CD4-positive, alpha-beta T cell treated with Interleukin-6 at 100 ng/mL for 8 hours (primary cell): ENCODE data around the gene HDAC5.
A peak's percentile ranks its signal among the peaks of the same experiment; 100 is the strongest.
"Not testable (repeated sequence)": the region's sequence is repeated elsewhere in the genome, so short reads cannot be mapped to it uniquely, and the experiment has no call there.

Source experiments
- DNase-seq: peaks from one replicate; pipeline ENCODE4 v3.0.0-alpha.2; 2020; ENCODE audit warnings: mixed read lengths, low spot score

The HDAC5 gene

GRCh38 chr17:44123356-44124117 lies at the start of gene HDAC5:
Gene HDAC5 (minus strand): TSS chr17:44123641. CDS start chr17:44117515, 6,126 bp downstream.
- DNase-seq, result peak; percentile 97

DNA sequence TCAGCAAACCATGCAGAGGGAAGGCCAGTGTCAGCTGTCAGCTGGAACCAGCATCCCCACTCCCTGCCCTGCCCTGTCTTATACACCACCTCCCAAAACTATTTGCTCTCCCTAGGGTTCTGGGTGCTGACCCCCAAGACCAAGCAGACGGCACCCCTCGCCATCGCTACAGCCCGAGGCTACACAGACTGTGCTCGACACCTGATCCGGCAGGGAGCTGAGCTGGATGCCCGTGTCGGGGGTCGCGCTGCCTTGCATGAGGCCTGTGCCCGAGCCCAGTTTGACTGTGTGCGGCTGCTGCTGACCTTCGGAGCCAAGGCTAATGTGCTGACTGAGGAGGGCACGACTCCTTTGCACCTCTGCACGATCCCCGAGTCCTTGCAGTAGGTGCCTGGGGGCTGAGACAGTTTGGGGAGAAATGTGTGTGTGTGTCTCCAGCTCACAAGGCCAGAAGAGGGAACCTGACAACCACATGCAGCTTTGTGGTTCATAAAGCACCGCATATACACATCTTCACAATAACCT lies 48.6 kb upstream of the HDAC5 start:
- DNase-seq, result no peak

DNA sequence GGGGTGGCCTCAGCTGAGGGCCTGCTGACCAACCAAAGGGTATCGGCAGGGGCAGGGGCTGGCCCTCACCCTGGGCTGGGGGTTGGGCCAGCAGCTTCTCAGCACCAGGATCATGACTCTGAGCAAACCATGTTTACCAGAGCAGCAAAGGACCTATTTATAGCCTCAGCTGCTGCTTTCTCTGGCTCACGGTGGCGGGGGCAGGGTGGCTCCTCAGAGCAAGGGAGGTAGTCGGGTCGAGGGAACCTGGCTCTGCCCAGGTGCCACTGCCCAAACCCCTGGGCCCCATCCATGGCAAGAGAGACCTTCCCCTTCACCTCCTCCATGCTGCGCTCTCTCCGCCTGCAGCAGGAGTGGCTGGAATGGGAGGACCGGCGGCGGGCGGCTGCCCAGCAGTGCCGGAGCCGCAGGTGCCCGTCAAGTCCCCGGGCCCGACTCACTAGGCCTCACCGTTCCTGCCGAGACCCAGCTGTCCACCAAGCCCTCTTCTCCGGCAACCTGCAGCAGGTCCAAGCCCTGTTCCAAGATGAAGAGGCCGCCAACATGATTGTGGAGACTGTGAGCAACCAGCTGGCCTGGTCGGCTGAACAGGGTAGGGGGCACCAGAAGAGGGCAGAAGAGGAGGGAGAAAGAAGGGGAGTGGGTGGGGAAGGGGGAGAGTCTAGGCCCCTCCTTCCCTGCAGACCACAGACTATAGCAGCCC lies 47.2 kb upstream of the HDAC5 start, which contains the start of gene ASB16:
TSS of gene ASB16 (plus strand) at position 206 of the 703 bp plus-strand sequence. CDS start at position 292, 86 bp downstream.
- no peak for DNase-seq

GRCh38 chr17:44170135-44170498 lies 46.7 kb upstream of the HDAC5 start:
- no peak for DNase-seq

DNA sequence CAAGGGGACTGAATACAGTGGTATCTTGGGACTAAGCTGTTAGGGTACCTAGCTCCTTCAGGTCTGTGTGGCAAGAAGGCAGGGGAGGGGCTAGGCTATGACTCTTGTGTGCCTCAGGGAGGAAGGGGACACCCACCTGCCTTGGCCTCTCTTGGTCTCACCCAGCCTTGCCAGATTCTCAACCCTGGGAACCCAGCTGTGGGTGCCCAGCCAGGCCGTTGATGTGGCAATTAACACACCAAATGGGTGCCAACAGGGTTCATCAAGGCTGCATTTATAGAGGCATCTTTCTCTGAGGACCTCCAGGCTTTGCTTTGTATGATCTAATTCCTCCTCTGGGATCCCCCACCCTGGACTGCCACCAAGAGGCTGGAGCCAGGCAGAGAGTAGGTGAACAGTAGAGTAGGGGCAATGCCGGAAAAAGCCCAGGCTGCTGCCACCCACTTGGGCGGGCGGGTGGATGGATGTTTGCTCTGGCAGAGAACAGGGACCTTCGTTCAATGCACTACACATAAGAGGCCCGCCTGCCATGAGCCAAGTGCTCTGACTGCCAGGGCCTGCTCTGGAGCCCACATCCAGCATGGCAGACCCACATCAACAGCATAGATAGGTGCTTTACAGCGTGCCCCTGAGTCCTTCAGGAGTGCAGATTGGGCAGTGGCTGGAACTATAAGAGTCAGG lies 43.9 kb upstream of the HDAC5 start:
- no peak for DNase-seq

DNA sequence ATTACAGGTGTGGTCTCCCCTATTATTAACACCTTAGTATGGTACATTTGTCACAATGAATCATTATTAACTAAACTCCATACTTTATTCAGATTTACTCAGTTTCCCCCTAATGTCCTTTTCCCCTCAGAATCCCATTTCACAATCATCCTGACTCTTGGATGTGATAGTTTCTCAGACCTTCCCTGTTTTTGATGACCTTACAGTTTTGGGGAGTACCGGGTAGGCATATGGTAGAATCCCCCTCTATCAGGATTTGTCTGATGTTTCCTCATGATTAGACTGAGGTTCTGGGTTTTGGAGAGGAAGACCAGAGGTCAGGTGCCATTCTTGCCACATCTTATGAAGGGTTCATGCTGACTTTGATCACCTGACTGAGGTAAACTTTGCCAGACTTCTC lies 41.0 kb upstream of the HDAC5 start:
- DNase-seq, result no peak

DNA sequence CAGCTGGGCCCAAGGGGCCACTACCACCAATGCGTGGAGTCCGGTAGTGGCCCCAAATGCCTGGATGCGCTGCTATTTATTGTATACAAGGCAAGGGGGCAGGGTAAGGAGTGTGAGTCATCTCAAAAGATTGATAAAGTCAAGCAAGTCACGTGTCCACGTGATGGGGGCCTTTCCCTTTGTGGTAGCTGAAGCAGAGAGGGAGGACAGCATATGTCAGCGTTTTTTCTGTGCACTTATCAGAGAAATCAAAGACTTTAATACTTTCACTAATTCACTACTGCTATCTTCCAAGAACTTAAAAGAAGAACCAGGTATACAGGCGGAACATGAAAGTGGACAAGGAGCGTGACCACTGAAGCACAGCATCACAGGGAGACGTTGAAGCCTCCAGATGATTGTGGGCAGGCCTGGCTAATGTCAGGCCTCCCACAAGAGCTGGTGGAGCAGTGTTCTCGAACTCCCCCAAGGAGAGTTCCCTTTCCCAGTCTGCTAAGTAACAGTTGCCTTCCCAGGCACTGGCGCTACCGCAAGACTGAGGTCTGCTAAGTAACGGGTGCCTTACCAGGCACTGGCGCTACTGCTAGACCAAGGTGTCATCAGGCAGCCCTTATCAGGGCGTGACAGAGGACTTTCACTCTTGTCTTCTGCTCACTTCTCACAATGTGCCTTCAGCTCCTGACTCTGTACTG lies 36.2 kb upstream of the HDAC5 start:
- peak; percentile 36 for DNase-seq

- no peak for DNase-seq
These were observed 32.0 kb upstream of the HDAC5 start for GRCh38 chr17:44155488-44155887.

GRCh38 chr17:44152875-44153274 lies 29.4 kb upstream of the HDAC5 start:
- DNase-seq, result no peak

DNA sequence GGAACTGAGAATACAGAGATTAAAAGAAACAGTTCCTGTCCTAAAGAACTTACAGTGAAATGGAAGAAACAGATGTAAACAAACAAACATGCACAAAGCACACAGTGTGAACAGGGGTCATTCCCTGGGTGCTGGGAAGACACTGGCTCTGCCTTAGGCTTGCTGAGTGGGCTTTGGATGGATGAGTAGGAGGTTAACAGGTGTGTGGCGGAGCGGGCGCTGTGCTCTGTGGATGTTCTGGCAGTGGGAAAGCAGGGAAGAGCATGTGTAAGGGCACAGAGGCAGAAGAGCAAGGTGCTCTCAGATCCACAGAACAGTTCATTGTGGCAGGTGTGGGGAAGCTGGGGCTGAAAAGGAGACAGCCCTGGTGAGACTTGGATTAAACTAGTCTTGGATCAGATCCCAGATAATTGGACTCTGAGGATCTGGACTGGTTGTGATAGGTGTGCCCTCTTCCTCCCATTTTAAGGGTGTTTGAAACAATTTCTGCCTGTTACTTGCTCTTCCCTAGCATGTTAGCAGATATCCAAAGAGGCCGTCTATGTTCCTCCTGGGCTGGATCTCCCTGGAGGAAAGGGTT lies 26.4 kb upstream of the HDAC5 start:
- no peak for DNase-seq

- not testable (repeated sequence) for DNase-seq
These were observed 25.6 kb upstream of the HDAC5 start for GRCh38 chr17:44149066-44149465.

GRCh38 chr17:44147812-44148211 lies 24.4 kb upstream of the HDAC5 start:
- no peak for DNase-seq

DNA sequence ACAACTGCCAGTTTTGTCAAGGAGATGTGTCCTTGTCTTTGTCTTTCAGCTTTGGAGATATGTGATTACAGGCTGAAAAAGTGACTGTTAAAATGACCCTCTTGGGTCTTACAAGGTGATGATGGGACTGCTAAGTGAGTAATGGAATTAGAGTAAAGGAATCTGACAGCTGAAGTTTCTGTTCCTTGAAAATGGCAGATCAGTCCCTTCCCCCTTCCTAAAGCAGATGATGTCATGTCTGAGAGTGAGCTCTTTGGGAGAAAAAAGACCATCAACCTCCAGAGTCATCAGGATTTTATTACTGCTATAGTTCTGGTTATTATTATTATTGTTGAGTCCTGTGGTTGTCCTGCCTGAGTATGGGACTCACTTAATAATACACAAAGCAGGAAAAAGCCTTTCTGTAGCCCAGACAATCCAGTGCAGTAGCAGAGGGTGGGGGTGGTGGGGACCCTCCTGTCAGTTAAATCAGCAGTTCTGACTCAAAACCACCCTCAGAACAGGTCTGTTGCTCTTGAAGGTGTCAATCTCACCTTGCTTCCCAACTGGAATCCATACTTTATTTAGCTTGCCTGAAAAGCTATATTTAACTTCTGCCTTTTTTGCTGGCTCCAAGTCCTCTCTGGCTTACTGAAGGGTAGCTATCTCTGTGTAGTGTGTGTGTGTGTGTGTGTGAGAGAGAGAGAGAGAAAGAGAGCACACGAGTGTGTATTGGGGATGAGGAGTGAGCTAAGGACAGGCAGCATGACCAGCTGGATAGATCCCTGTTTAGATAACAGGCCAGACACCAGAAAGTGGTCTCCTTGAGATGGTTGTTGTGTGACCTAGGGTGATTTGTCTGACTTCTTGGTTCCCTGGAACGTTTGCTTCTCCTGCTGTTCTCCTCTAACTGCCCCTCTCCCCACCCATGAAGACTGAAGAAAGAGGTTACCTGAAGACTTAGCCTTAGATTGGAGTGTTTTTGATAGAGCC lies 23.2 kb upstream of the HDAC5 start:
- no peak for DNase-seq

- no peak for DNase-seq
These were observed 21.7 kb upstream of the HDAC5 start for GRCh38 chr17:44144966-44145739.

DNA sequence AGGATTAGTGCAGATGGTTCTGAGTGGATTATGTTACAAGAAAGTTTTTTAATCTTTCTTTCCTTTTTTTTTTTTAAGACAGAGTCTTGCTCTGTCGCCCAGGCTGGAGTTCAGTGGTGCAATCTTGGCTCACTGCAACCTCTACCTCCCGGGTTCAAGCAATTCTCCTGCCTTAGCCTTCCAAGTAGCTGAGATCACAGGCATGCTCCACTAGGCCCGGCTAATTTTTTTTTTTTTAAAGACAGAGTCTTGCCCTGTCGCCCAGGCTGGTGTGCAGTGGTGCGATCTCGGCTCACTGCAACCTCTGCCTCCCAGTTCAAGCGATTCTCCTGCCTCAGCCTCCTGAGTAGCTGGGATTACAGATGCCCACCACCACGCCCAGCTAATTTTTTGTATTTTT lies 20.5 kb upstream of the HDAC5 start:
- not testable (repeated sequence) for DNase-seq

DNA sequence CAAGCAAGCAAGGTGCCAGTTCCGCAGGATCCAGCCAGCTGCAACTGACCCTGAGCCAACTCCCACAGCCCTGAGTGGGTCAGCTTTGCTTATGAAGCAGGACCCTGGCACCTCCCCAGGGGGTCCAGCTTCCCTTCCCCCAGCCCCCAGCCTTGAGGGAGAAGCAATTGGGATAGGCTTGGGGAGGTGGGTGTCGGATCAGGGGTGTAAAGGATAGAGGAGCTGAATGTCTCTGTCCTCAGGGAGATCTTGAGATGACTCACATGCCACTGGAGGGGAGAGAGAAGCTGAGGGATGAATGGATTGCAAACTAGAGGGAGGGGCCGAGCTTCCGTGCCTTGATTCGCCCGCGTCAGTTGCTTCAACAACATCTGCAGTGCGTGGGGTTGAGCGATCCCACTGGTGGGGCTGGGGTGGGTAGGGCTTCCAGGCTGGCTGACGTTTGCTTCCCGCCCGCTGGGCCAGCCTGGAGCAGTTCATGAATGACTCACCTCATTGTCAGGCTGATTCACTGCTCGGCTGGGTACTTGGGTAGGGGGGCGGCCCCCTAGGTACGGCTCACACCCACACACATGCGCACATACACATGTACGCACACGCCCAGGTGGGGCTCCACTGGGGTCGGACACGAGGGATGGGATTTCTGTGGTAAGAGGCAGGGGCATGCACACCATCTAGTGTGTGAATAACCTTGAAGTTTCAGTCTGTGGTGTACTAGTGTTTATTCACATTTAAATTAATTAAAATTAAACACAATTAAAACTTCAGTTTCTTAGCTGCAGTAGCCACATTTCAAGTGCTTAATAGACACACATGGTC lies 14.7 kb upstream of the HDAC5 start:
- no peak for DNase-seq

- DNase-seq, result no peak
These were observed 11.5 kb upstream of the HDAC5 start for GRCh38 chr17:44134752-44135568.

- no peak for DNase-seq
These were observed 10.6 kb upstream of the HDAC5 start for GRCh38 chr17:44133918-44134476.
